Measurements from ENCODE around the gene PRR20G.
"Not testable (repeated sequence)": the region's sequence is repeated elsewhere in the genome, so short reads cannot be mapped to it uniquely, and the experiment has no call there.

GRCh38 chr3:127308821-127309220 is 21.0 kb upstream of the PRR20G start:
- TF ChIP-seq POLR2A (IDR thresholded peaks at IDR 0.05; ENCODE audit: low read length); GATA1 (IDR thresholded peaks at IDR 0.05; ENCODE audit: low read depth, low read length): not testable (repeated sequence)

All from erythroblast (primary cell).